HG02885 (cell line): ENCODE data around the gene NOL9.
A peak's percentile ranks its signal among the peaks of the same experiment; 100 is the strongest.
"Not testable (repeated sequence)": the region's sequence is repeated elsewhere in the genome, so short reads cannot be mapped to it uniquely, and the experiment has no call there.

ENCODE experiments used
- ATAC-seq: cut with Tn5 transposase; IDR thresholded peaks from one replicate; pipeline ENCODE4 v1.9.1; 2021; ENCODE audit warnings: mild to moderate bottlenecking; ENCODE audit not compliant: unreplicated experiment, poor library complexity

Gene NOL9

DNA sequence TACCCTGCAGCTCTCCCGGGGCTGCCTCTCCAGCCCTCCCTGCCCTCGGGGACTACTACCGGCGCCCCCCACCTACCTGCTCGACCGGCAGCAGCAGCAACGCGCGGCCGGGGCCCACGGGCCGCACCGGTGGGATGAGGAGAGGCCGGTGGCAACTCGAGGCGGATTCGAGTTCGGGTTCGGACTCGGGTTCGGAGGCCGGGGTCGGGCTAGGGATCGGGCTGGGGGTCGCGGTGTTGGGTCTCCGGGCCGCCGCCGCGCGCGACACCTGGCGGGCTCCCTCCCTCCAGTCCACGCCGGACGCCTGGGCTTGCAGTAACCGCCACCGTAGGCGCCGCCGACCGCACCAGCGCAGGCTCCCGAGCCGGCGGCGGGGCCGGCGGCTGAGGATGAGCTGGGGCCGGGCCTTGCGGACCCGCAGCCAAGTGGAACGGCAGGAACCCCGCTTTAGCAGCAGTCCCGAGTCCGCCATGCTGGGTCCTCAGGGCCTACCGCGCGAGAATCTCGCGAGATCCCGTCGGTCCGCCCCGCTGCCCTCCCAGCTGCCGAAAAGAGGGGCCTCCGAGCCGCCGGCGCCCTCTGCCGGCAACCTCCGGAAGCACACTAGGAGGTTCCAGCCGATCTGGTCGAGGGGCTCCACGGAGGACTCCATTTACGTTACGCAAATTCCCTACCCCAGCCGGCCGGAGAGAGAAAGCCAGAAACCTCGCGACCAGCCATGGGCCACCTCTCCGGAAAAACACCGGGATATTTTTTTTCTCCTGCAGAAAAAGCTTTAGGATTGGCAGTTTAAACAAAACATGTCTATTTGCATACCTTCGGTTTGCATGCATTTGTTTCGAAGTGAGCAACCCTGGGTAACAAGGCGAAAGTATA, at the start of gene NOL9:
TSS of gene NOL9 (minus strand) at position 483 of the 876 bp plus-strand sequence. CDS start at position 472, 11 bp downstream.
- ATAC-seq, result peak; percentile 95

DNA sequence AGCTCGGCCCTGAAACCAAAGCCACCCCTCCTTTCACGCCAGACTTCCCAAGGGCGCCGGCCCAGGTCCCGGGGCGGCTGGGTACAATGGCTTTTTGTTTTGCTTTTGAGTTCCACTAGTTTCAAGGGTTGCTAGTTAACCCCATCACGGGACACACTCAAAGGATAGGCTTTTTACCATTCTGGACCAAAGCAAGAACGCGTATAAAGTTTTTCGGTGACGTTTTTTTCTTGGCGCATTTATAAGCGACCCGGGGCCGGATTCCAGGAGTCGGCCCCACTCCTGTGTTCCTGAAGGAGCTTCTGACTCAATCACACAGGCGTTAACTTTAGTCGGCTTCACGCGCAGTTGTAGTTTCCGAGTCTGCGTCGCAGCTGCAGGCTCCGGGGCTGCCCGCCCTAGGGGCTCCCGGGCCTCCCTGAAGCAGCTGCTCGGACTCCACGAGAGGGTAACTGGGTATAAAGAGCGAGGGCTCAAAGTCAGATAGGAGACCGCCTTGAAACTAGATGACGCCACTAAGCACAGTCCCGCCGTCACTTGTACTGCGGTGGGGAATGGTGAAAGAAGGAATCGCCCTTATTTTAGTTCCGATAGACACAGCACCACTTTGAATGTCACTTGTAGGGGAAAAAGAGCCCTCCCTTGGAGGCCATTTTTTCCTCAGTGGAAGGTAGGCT, 49.1 kb upstream of the NOL9 start:
- peak; percentile 10 for ATAC-seq

DNA sequence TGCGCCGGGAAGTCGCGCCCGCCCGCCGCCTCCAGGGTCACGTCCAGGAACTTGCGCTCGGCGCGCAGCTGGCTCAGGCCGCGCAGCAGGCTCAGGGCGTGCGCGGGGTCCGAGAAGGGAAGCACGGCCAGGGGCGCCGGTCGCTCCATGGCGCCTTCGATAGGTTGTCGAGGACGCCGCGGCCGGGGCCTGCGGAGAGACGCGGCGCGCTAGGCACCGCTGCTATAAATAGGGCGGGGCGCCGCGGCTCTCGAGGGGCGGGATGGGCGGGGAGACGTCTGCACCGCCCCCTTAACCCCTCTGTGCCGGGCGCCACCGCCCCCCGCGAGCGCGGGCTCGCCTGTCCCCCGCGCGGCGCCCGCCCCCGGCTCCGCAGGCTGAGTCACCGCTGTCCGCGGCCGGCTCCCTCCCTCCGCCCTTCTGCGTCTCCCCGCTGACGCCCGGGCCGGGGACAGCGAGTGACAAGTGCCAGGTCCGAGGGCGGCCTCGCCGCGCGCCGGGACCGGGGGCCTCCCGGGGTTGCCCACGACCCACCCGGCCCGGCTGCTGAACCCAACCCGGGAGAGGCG, 48.4 kb upstream of the NOL9 start, which contains the start of gene KLHL21:
TSS of gene KLHL21 (minus strand) at position 201 of the 569 bp plus-strand sequence. CDS start at position 149, 52 bp downstream.
- peak; percentile 62 for ATAC-seq

DNA sequence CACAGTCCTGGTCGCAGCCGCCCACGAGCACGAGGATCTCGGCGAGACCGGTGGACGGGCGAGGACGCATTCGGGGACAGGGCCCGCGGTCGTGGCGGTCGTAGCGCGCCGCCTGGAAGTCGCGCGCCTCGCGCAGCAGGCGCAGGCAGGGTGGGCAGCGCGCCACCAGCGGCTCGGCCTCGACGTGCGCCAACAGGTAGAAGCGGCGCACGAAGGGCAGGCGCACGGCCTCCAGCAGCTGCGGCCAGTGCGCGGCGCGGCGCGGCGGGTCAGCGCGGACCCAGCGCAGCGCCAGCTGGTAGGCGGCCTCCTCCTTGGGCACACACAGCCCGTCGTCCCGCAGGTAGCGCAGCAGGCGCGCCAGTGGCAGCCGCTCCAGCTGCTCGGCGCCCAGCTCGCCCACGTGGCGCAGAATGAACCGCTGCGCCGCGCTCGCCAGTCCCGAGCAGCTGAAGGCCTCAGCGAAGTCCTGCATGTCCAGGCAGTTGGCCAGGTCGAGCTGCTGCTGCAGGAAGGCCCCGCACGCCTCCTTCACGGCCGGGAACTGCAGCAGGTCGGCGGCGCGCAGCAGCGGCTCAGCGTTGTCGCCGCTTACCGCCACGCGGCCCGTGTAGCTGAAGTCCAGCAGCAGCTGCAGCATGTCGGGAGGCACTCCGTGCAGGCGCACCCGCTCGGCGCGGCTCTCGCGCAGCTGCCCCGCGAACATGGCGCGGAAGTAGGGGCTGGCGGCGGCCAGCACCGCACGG, 47.8 kb upstream of the NOL9 start:
- peak; percentile 10 for ATAC-seq

DNA sequence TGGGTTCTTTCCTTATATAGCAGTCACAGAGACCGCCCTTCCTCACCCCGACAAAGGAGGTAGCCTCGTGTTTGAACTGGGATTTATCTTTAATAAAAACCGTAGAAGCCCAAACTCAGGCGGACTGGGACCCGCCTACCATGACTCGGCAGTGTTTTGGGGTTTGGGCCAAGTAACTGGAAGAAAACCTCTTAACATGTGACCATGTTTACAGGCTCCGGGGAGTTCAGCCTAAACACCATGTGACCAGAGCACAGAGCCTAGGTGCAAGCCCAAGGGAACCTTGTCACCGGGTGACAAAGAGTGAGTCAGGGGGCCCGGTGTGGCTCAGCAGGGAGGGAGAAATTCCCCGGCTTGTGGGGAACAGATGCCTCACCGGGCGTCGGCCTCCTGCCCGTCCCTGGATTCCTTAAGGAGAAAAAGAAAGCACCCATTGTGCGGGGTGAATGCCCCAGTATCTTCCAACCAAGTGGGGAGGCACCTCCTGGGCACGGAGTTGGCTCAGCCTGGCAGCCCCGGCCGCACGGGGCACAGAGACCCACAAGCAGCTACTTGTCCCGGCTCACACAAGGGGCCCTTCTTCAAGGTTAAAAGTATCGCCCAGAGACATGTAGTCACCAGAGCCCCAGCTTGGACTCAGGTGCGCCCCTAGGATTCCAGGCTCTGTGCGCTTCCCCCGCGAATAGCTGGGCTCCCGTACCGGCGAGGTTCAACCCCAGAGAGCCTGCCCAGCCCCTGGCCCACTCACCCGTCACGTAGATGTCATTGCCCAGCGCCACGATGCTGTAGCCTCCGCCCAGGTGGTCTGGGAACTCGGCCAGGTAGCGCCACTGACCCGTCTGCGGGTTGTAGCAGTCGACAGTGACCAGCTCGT, 47.0 kb upstream of the NOL9 start:
- peak; percentile 35 for ATAC-seq

DNA sequence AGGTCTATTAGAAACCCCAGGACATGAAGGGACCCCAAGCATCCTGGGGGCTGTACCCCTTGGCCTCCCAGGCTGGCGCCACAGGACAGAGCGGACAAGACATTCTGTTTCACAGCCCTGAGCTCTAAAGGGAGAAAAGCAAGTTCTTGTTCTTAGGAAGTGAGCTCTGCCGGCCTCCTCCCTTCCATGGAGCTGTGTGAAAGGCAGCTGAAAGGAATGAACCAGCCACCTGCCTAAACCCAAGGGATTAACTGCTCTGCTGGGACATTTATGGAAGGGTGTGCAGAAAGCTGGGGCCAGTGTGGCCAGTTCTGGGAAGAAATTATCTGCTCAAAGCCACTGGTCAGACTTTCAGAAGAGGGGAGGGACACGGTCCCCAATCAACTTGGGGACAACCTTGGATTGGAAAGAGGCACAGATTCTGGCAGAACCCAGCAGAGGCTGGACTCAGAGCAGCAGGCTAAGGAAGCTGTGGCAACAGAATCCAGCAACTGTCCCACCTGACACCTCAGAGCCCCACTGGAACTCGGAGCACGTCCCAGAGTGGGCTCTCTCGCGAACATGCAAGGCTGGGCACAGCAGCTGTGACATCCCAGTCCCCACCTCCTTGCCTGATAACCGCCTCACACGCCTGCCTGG, 46.2 kb upstream of the NOL9 start:
- ATAC-seq, result no peak

DNA sequence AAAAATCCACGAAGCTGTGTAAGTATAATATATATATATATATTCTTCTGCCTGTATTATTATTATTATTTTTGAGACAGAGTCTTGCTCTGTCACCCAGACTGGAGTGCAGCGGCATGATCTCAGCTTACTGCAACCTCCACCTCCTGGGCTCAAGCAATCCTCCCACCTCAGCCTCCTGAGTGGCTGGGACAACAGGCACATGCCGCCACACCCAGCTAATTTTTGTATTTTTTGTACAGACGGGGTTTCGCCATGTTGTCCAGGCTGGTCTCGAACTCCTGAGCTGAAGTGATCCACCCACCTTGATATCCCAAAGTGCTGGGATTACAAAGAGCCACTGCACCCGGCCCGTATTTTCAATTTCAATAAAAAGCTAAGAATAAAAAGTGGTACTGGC, 45.7 kb upstream of the NOL9 start:
- ATAC-seq, result not testable (repeated sequence)

- no peak for ATAC-seq
These were observed 45.0 kb upstream of the NOL9 start for GRCh38 chr1:6599141-6599975.

DNA sequence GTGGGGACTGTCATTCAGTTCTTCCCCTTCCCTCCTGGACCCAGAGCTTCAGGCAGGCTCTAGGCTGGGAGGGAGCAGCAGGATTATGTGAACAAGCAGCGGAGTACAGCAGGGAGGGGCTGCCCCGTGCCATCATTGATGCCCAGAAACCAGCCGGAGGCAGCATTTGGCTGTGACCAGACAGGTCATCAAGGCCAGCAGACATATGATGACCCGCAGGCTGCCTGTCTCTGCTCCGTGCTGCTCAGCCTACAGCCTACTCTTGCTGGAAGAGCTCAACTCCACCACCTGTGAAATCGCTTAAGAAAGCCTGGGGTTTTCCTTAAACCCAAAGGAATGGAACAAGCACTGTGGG, 43.4 kb upstream of the NOL9 start:
- no peak for ATAC-seq

DNA sequence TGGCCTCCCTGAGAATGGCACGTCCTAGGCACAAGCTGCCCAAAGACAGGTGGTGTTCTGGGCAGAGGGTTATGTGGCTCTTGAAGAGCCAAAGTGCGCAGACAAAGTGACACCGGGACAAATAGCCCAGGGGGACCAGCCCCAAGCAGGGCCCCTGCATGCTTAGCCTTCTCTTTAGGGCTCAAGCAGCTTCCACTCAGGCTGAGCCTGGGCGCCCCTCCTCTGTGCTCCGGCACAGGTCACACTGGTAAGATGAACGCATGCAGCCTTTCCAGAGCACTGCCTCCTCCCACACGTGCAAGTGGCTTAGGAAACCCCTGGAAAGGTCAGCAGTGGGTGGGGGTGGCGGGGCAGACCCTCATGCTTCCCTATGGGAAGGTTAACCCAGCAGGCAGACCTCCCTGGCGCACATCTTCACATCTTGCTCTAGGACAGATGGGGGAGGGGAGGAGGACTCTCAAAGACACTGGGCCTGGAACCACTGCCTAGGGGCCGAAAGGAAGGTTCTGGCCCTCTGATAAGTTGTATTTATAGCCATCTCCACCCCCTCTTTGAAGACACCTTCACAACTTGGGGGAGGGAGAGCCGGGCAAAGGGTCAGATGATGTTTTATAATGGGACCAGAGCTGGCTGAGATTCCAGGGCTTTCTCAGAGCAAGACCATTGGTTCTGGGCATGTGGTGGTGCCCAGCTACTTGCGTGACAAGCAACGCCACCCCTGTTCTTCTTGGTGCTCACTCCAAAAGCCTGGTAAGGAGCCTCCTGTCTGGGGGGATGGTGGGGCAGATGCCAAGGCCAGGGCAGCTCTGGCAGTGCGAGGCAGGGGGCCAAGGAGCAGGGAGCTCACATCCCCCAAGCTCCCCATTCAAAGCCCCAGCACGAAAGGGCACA, 42.8 kb upstream of the NOL9 start:
- ATAC-seq, result no peak

- ATAC-seq, result no peak
These were observed 42.0 kb upstream of the NOL9 start for GRCh38 chr1:6596351-6596750.

DNA sequence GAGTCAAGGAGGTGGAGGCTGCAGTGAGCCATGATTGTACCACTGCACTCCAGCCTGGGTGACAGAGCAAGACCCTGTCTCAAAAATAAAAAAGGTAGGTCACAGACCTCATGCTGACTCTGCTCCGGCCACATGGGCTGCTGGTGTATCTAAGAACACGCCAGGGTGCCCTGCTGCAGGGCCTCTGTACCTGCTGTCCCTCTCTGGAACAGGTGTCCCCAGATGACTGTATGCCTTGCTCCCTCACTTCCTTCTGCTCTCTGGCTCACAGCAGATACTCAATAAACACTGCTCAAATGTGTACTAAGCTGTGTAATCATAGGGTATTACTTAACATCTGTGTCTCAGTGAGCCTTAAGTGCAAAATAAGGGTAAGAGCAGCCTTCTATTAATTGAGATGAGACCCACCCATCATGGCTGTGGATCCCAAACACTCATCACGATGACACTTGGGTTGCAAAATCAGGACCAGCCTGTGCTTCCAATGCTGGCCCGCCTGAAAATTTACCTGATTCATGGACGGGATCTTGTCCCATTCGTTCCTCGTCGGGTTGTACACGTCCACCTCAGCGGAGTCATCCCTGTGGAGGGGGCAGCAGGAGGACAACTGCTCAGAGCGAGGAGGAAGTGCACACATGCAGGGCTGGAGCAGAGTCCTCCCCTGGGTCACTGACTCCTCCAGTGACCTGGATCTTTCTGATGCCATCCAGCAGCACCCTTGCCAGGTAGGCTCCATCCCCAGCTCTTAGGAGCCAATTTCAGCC, 40.8 kb upstream of the NOL9 start:
- ATAC-seq, result no peak

- no peak for ATAC-seq
These were observed 39.5 kb upstream of the NOL9 start for GRCh38 chr1:6593810-6594209.

- ATAC-seq, result no peak
These were observed 38.7 kb upstream of the NOL9 start for GRCh38 chr1:6592865-6593593.

GRCh38 chr1:6592441-6592840, 38.1 kb upstream of the NOL9 start:
- no peak for ATAC-seq

DNA sequence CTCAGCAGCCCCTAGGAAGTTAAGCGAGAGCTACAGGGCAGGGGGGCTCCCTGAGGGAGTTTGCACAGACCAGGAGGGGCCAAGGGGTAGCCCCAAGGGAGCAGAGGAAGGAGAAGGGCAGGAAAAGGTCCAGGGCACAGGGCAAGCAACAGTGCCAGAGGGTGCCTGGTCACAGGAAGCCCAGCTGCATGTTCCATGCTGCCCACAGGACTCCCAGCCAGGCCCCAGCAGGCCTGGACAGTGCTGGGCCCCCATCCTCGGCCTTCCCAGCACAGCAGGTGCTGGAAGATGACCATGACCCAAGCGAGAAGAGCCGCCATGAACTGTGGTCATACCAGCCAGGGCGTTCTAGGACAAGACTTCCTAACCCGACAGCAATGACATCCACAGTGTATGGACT, 37.3 kb upstream of the NOL9 start:
- no peak for ATAC-seq
